NCI-H1694 (cell line): ENCODE results near the gene ARHGEF4.
A peak's percentile ranks its signal among the peaks of the same experiment; 100 is the strongest.

Experiments used
- DNase-seq: peaks from one replicate; lab custom pipeline; 2025; lab: John Stamatoyannopoulos, UW

ARHGEF4 gene

DNA sequence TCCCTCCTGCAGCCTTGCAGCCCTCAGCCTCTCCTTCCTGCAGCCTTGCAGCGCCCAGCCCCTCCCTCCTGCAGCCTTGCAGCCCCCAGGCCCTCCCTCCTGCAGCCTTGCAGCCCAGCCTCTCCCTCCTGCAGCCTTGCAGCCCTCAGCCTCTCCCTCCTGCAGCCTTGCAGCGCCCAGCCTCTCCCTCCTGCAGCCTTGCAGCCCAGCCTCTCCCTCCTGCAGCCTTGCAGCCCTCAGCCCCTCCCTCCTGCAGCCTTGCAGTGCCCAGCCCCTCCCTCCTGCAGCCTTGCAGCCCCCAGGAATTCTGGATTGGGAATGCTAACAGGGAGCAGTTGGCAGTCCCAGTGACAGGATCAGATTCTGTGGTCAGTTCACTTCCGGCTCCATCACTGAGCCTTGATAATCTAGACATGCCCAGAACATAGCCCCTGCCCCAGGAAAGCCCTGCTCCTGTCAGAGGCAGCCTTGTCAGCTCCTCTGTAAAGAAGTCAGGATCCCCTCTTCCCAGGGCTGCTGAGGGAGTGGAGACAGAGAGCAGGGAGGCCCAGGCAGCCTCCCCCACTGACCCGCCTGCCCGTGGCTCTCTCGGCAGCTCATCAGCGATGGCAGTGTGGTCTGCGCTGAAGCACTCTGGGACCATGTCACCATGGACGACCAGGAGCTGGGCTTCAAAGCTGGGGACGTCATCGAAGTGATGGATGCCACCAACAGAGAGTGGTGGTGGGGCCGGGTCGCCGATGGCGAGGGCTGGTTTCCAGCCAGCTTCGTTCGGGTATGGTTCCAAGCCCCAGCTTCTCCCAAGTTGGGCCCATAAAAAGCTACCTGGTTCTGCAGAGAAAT is 201.8 kb downstream of the ARHGEF4 start:
- DNase-seq = no peak

GRCh38 chr2:131039101-131039440 is 202.4 kb downstream of the ARHGEF4 start:
- no peak for DNase-seq

DNA sequence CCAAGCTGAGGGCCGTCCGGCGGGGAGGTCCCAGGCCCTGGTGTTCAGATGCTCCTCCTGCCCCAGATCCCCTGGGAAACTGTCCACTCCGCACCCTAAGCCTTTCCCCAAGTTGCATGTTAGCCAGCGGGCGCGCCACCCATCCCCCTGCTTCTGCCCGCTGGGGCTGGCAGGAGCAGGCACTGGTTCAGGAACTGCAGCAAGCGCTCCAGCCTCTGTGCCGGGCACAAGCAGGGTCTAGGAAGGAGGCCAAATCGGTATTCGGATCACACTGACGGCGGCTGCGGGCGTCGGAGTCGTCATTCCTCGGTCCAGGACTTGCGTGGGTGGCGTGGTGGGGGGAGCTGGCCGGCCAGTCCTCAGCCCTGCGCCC is 202.8 kb downstream of the ARHGEF4 start:
- no peak for DNase-seq

DNA sequence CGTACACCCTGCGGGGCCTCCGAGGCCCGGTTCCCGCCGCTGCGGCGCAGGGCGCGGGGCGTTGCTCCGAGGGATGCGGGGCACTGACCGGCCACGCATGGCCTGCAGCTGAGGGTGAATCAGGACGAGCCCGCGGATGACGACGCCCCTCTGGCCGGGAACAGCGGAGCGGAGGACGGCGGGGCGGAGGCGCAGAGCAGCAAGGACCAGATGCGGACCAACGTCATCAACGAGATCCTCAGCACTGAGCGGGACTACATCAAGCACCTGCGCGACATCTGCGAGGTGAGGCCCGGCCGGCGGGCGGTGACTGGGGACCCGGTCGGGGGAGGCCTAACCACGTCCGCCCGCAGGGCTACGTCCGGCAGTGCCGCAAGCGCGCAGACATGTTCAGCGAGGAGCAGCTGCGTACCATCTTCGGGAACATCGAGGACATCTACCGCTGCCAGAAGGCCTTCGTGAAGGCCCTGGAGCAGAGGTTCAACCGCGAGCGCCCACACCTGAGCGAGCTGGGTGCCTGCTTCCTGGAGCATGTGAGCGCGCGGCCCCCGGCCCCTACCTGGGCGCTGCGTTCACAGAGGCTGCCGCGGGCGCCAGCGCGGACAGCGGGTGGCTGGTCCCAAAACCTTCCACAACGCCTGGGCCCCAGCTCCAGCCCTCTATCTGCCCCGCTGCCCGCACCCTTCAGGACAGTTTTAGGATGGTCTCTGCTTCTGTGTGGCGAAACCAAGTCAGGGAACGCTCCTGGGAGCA is 203.4 kb downstream of the ARHGEF4 start:
- no peak for DNase-seq

DNA sequence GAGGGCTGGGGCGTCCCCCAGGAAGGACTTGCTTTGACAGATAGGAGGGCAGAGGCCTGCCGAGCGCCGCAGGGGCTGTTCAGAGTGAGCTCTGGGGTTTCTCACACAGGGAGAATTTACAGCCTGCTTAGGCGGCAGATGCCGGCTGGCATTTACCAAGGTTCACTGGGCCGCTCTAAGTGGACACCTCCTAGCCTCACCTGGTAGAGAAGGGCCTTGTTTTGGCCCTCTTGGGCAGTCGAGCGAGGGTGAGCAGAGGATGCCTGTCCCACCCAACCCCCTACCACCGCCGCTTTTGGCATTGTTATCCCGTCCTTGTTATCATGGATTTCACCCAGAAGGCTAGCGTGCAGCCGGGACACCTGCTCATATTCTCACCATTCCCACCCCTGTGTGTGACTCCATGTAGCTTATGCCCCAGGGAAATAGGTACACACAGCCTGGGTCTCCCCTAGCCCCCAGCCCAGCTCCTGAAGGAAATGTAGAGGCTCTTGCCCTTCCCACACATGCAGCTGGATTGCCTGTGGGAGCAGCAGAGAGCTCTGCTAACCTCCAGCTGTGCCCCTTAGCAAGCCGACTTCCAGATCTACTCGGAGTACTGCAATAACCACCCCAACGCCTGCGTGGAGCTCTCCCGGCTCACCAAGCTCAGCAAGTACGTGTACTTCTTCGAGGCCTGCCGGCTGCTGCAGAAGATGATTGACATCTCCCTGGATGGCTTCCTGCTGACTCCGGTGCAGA is 204.1 kb downstream of the ARHGEF4 start:
- no peak for DNase-seq

GRCh38 chr2:131041402-131042147 is 204.9 kb downstream of the ARHGEF4 start:
- DNase-seq = no peak

- DNase-seq = peak; percentile 62
Observed at GRCh38 chr2:131042148-131042775, 205.5 kb downstream of the ARHGEF4 start.

DNA sequence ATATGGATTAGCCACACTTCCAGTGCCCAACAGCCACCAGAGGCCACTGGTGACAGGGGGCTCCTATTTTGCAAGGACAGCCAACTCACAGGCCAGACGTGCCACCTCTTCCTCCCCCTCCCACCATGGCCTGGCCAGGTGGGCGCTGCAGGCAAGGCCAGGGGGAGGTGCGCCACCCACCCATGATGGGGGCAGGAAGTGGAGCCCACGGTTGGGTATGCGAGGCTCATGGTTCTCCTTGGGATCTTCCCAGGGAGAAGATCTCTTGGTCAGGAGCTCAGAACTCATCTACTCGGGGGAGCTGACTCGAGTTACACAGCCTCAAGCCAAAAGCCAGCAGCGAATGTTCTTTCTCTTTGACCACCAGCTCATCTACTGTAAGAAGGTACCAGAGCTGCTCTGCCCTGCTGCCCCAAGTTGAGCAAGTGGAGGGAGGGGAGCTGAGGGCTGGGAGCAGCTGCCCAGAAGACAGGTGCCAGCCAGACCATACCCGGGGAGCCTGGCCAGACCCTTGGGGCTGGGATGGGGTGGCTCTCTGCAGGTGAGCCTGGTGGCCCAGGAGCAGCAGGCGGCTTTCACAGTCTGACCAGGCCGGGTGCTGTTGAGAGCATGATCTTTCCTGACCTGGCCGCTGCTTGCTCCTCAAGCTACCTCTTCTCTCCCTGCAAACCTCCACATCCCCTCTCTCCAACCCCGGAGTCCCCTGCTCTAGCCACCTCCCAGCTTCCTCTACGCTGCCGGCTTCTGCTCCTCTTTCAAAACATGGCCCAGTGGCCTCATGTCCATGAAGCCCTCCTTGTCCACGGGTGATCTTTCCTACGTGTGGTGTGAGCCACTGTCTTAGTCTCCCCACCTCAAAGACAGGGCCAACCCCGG is 206.7 kb downstream of the ARHGEF4 start:
- DNase-seq = no peak

DNA sequence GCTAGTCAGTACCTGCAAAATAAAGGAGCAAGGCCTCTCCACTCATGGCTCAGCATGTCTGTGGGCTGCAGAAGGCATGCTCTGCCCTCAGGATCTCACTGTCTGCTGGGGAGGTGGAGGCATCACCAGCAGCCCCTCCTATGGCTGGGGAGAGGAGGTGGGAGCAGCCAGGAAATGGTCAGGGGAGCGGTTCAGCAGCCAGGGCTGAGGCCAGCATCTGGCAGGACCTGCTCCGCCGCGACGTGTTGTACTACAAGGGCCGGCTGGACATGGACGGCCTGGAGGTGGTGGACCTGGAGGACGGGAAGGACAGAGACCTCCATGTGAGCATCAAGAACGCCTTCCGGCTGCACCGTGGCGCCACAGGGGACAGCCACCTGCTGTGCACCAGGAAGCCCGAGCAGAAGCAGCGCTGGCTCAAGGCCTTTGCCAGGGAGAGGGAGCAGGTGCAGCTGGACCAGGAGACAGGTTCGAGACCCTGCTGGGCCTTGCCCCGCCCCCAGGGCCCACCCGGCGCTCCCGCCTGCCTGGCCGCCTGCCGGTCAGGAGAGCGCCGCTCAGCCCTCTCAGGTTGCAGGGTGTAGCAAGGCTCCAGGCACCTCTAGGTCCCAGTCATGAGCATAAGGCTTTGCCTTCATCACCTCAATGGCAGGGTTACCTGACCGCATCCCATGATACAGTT is 207.5 kb downstream of the ARHGEF4 start:
- no peak for DNase-seq

GRCh38 chr2:131044757-131045150 is 208.0 kb downstream of the ARHGEF4 start:
- no peak for DNase-seq

GRCh38 chr2:131045286-131046027 is 208.7 kb downstream of the ARHGEF4 start:
- DNase-seq = no peak

- no peak for DNase-seq
Observed at GRCh38 chr2:131046028-131046917, 209.6 kb downstream of the ARHGEF4 start.

DNA sequence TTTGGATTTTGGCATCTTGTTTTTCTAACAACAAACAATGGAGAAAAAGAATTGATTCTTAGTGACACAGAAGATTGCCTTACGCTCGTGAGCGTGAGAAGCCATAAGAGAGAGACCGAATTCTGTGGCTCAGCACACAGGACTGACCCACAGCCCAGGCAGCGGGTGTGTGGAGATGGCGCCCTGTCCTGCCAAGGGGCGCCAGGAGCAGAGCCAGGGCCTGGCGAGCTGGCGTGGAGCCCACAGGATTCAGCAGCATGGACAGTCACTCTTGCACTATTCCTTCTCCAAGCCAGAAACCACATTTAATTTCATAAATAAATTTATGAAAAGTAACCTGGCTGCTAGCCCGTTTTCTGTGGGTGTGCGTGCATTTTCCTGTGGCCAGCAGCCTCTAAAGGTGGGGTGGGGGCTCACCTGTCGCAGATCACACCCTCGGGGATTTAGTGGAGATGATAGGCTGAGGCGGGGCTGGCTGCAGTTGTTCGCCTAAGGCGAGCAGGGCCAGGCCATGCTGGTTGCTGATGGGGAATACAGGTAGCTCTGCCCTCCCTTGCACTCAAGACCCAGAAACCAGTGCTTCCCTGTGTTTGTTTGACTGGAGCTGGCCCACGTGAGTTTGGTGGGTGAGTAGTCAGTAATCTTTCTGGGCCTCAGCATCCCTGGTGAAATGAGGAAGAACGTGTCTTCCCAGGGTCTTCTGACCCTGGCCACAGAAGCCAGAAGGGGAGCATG is 210.4 kb downstream of the ARHGEF4 start:
- no peak for DNase-seq

- DNase-seq = no peak
Observed at GRCh38 chr2:131047920-131048560, 211.3 kb downstream of the ARHGEF4 start.

DNA sequence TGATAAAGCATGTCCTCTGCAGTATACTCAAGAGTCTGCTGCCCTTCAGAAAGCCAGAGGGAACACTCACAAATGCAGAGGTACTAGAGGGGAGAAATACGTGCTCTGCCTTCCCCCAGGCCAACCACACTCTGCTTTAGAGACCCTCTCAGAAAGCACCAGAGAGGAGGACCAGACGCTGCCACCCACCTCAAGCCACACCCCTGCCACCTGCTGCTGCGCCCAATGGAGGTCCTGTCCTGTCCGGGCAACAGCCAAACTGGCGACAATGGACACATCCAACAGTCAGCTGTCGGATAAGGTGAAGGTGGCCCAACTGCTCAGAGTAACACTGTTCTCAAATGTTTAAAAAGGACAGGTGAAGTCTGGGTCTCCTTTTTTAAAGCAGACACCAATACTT is 211.9 kb downstream of the ARHGEF4 start:
- no peak for DNase-seq

GRCh38 chr2:131049150-131049718 is 212.5 kb downstream of the ARHGEF4 start:
- DNase-seq = no peak

- DNase-seq = no peak
Observed at GRCh38 chr2:131050896-131051295, 214.2 kb downstream of the ARHGEF4 start.
